ENCODE measurements around the gene NR6A1. TPM values are rescaled to one million over a fixed set of nuclear protein-coding genes. Genes with fewer than 3 reads are reported as not detected.

NR6A1 gene
- total RNA-seq, 1 experiment from 2014 or later = 164 TPM

GRCh38 chr9:124756011-124756410, 15.1 kb downstream of the NR6A1 start:
- Mint-ChIP-seq H3K4me1 (peaks cover 86% of the 10 kb centered on the region), H3K9me3 (no peaks in the 10 kb centered on the region), H3K4me3 (peak overlapping the region; percentile 49), H3K27ac (peak overlapping the region; percentile 87), H3K27me3 (ENCODE audit: low read depth) (no peaks in the 10 kb centered on the region), H3K36me3 (no peaks in the 10 kb centered on the region)
- ATAC-seq (no peak), DNase-seq (ENCODE audit: low spot score) (no peak)
- TF ChIP-seq RORB (CRISPR knock-in tag; IDR thresholded peaks at IDR 0.05) = no peak
- TF ChIP-seq, protein P1, sequence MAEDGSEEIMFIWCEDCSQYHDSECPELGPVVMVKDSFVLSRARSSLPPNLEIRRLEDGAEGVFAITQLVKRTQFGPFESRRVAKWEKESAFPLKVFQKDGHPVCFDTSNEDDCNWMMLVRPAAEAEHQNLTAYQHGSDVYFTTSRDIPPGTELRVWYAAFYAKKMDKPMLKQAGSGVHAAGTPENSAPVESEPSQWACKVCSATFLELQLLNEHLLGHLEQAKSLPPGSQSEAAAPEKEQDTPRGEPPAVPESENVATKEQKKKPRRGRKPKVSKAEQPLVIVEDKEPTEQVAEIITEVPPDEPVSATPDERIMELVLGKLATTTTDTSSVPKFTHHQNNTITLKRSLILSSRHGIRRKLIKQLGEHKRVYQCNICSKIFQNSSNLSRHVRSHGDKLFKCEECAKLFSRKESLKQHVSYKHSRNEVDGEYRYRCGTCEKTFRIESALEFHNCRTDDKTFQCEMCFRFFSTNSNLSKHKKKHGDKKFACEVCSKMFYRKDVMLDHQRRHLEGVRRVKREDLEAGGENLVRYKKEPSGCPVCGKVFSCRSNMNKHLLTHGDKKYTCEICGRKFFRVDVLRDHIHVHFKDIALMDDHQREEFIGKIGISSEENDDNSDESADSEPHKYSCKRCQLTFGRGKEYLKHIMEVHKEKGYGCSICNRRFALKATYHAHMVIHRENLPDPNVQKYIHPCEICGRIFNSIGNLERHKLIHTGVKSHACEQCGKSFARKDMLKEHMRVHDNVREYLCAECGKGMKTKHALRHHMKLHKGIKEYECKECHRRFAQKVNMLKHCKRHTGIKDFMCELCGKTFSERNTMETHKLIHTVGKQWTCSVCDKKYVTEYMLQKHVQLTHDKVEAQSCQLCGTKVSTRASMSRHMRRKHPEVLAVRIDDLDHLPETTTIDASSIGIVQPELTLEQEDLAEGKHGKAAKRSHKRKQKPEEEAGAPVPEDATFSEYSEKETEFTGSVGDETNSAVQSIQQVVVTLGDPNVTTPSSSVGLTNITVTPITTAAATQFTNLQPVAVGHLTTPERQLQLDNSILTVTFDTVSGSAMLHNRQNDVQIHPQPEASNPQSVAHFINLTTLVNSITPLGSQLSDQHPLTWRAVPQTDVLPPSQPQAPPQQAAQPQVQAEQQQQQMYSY (CRISPR knock-in tag; IDR thresholded peaks at IDR 0.05) = no peak
- no peak for TF ChIP-seq CREM (CRISPR knock-in tag; IDR thresholded peaks at IDR 0.05)
- no peak for TF ChIP-seq IRF1 (CRISPR knock-in tag; IDR thresholded peaks at IDR 0.05)
- TF ChIP-seq, protein P2, sequence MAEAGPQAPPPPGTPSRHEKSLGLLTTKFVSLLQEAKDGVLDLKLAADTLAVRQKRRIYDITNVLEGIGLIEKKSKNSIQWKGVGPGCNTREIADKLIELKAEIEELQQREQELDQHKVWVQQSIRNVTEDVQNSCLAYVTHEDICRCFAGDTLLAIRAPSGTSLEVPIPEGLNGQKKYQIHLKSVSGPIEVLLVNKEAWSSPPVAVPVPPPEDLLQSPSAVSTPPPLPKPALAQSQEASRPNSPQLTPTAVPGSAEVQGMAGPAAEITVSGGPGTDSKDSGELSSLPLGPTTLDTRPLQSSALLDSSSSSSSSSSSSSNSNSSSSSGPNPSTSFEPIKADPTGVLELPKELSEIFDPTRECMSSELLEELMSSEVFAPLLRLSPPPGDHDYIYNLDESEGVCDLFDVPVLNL (CRISPR knock-in tag; IDR thresholded peaks at IDR 0.05; ENCODE audit: borderline replicate concordance, low read depth) = no peak
- TF ChIP-seq MXD4 (CRISPR knock-in tag; IDR thresholded peaks at IDR 0.05; ENCODE audit: borderline replicate concordance) = no peak
- TF ChIP-seq ZNF232 (CRISPR knock-in tag; IDR thresholded peaks at IDR 0.05) = no peak
- no peak for TF ChIP-seq ZNF121 (CRISPR knock-in tag; IDR thresholded peaks at IDR 0.05)
- no peak for TF ChIP-seq HMGA2 (CRISPR knock-in tag; IDR thresholded peaks at IDR 0.05)
- TF ChIP-seq RELA (CRISPR knock-in tag; IDR thresholded peaks at IDR 0.05; ENCODE audit: borderline replicate concordance) = no peak
- no peak for TF ChIP-seq NFYB (CRISPR knock-in tag; conservative IDR thresholded peaks at IDR 0.05; ENCODE audit: low read depth)
- no peak for TF ChIP-seq ZNF671 (CRISPR knock-in tag; IDR thresholded peaks at IDR 0.05)
- TF ChIP-seq AFF4 (CRISPR knock-in tag; IDR thresholded peaks at IDR 0.05; ENCODE audit: borderline replicate concordance) = no peak
- TF ChIP-seq ATF6 (CRISPR knock-in tag; IDR thresholded peaks at IDR 0.05) = no peak
- no peak for TF ChIP-seq ATF1 (CRISPR knock-in tag; IDR thresholded peaks at IDR 0.05)
- TF ChIP-seq TEAD1 (CRISPR knock-in tag; IDR thresholded peaks at IDR 0.05) = no peak
- no peak for TF ChIP-seq ATF2 (CRISPR knock-in tag; IDR thresholded peaks at IDR 0.05; ENCODE audit: borderline replicate concordance, low read depth)
- TF ChIP-seq, protein P3, sequence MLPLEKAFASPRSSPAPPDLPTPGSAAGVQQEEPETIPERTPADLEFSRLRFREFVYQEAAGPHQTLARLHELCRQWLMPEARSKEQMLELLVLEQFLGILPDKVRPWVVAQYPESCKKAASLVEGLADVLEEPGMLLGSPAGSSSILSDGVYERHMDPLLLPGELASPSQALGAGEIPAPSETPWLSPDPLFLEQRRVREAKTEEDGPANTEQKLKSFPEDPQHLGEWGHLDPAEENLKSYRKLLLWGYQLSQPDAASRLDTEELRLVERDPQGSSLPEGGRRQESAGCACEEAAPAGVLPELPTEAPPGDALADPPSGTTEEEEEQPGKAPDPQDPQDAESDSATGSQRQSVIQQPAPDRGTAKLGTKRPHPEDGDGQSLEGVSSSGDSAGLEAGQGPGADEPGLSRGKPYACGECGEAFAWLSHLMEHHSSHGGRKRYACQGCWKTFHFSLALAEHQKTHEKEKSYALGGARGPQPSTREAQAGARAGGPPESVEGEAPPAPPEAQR (CRISPR knock-in tag; IDR thresholded peaks at IDR 0.05) = no peak
- no peak for TF ChIP-seq GRHL2 (CRISPR knock-in tag; IDR thresholded peaks at IDR 0.05; ENCODE audit: insufficient replicate concordance, severe bottlenecking)
- CTCF ChIA-PET = interaction anchor here (1.2 to 3.8 kb wide), 2 partner anchors 16 to 138 kb away, joined by 5 to 12 read pairs; no protein-coding TSS in a partner anchor
- POLR2A ChIA-PET = no interaction called here

All from WTC11 (cell line).